OCI-LY7 (cell line): Measurements from ENCODE around the gene FGGY.

Experiments used
- CTCF ChIP-seq: fragments of 200-600 bp; sonication (generic); conservative IDR thresholded peaks from 2 replicates; pipeline ENCODE4 v1.5.1; 2014; ENCODE audit warnings: mild to moderate bottlenecking, antibody characterized with exemption, low read length, moderate library complexity, mixed read lengths
- EZH2phosphoT487 ChIP-seq: fragments of 200-600 bp; sonication (generic); IDR thresholded peaks from 2 replicates; pipeline ENCODE4 v1.6.1; 2018; ENCODE audit warnings: low read depth, borderline replicate concordance, mild to moderate bottlenecking, mixed run types, antibody characterized with exemption, low read length, moderate library complexity, mixed read lengths

- TF ChIP-seq CTCF (no peak), EZH2phosphoT487 (no peak)
These were observed 204.3 kb downstream of the FGGY start for GRCh38 chr1:59500950-59501742.
